Naive thymus-derived CD4-positive, alpha-beta T cell (primary cell): ENCODE data around the gene CCDC159. TPM values are rescaled to one million over a fixed set of nuclear protein-coding genes. Genes with fewer than 3 reads are reported as not detected.

Source experiments
- ATAC-seq: fragments of 150-1000 bp; cut with Tn5 transposase; 2 replicates; pipeline ENCODE4 v1.10.0; 2021; ENCODE audit warnings: mild to moderate bottlenecking, moderate library complexity
- CTCF ChIA-PET: fragments of 350-600 bp; sonication (Branson Sonifier 250); formaldehyde crosslinking; loops from one replicate; lab custom pipeline; 2021; ENCODE audit warnings: antibody characterized with exemption; lab: Charles Lee
- POLR2A ChIA-PET: fragments of 350-600 bp; sonication (Branson Sonifier 250); formaldehyde crosslinking; loops from one replicate; lab custom pipeline; 2021; ENCODE audit warnings: antibody characterized with exemption, inconsistent platforms; lab: Charles Lee
- DNase-seq, 9 donors: peaks; one replicate each; pipeline versions ENCODE4 v3.0.0 to v3.0.0-alpha.2; 2020 to 2022; ENCODE audit warnings: mixed read lengths in 1 of 9
- H3K27ac ChIP-seq: one replicate; pipeline ENCODE4 v1.7.0; 2013; ENCODE audit warnings: mild to moderate bottlenecking, low read depth, low read length, moderate library complexity
- H3K27me3 ChIP-seq, 2 donors: one replicate each; pipeline ENCODE4 v1.7.0; 2013; ENCODE audit warnings: low read length in 2 of 2, mild to moderate bottlenecking in 2 of 2, moderate library complexity in 2 of 2; ENCODE audit not compliant: control insufficient read depth in 2 of 2, insufficient read depth in 2 of 2
- H3K36me3 ChIP-seq, 3 experiments: 1 replicate in 2 of 3; 2 replicates in 1 of 3; pipeline ENCODE4 v1.7.0; 2013; ENCODE audit warnings: low read length in 3 of 3, mild to moderate bottlenecking in 3 of 3, moderate library complexity in 1 of 3; ENCODE audit not compliant: insufficient read depth in 3 of 3, control insufficient read depth in 2 of 3
- H3K4me1 ChIP-seq, 2 donors: one replicate each; pipeline ENCODE4 v1.7.0; 2013; ENCODE audit warnings: low read length in 2 of 2, mild to moderate bottlenecking in 2 of 2, moderate library complexity in 1 of 2; ENCODE audit not compliant: control insufficient read depth in 2 of 2, insufficient read depth in 2 of 2
- H3K4me3 ChIP-seq: 2 replicates; pipeline ENCODE4 v1.7.0; 2013; ENCODE audit warnings: mild to moderate bottlenecking, low read length
- H3K9me3 ChIP-seq, 3 experiments: 1 replicate in 2 of 3; 2 replicates in 1 of 3; pipeline ENCODE4 v1.7.0; 2013; ENCODE audit warnings: low read length in 3 of 3; ENCODE audit not compliant: control insufficient read depth in 2 of 3
- H3K27ac Mint-ChIP-seq, 9 donors: one replicate each; pipeline ENCODE4 v1.8.0; 2020 to 2022; ENCODE audit warnings: mixed read lengths in 9 of 9, mild to moderate bottlenecking in 8 of 9, moderate library complexity in 5 of 9, inconsistent platforms in 2 of 9
- H3K27me3 Mint-ChIP-seq, 5 donors: one replicate each; pipeline ENCODE4 v1.8.0; 2021 to 2022; ENCODE audit warnings: mixed read lengths in 5 of 5, mild to moderate bottlenecking in 1 of 5
- H3K36me3 Mint-ChIP-seq, 5 donors: one replicate each; pipeline ENCODE4 v1.8.0; 2020 to 2022; ENCODE audit warnings: mixed read lengths in 5 of 5, mild to moderate bottlenecking in 3 of 5, inconsistent platforms in 1 of 5
- H3K4me1 Mint-ChIP-seq, 7 donors: one replicate each; pipeline ENCODE4 v1.8.0; 2020 to 2022; ENCODE audit warnings: mixed read lengths in 7 of 7, mild to moderate bottlenecking in 3 of 7, inconsistent platforms in 1 of 7
- H3K4me3 Mint-ChIP-seq, 10 donors: one replicate each; pipeline ENCODE4 v1.8.0; 2020 to 2022; ENCODE audit warnings: mild to moderate bottlenecking in 10 of 10, mixed read lengths in 10 of 10, moderate library complexity in 6 of 10, inconsistent platforms in 2 of 10
- H3K9me3 Mint-ChIP-seq, 11 donors: one replicate each; pipeline ENCODE4 v1.8.0; 2020 to 2022; ENCODE audit warnings: mixed read lengths in 11 of 11, mild to moderate bottlenecking in 4 of 11, inconsistent platforms in 1 of 11, moderate library complexity in 1 of 11
- intact Hi-C, 2 donors: fragments of 100-400 bp; cut with micrococcal nuclease; formaldehyde crosslinking; loops; one replicate each; pipeline ENCODE4 v1.15.1; 2023
- polyA plus RNA-seq, 2 donors: library from polyadenylated mRNA; unstranded; fragments of 300-500 nt; fragmentation: Illumina TruSeq; gene quantifications; one replicate each; pipeline ENCODE4 v1.2.3, GENCODE V29; 2021
- total RNA-seq, 6 experiments: library from RNA in 5 of 6; stranded (reverse) in 5 of 6; gene quantifications; 1 replicate in 5 of 6; 2 replicates in 1 of 6; pipeline ENCODE4 v1.2.3 and lab custom pipeline; 2021 to 2026

The CCDC159 gene
- total and polyA plus RNA-seq, 7 experiments from 2014 or later, result 10.0 to 87.4 (median 57.5) TPM

- Histone ChIP-seq H3K36me3 (no peaks in the 10 kb centered on the region), H3K4me1 (peaks cover 3 to 4% of the 10 kb centered on the region in 2 donors), H3K27ac (peak within 1 kb of the TSS; percentile 23), H3K9me3 (no peaks in the 10 kb centered on the region), H3K27me3 (peaks cover 0 to 6% of the 10 kb centered on the region in 2 donors), H3K4me3 (peak within 1 kb of the TSS; percentile 41)
- peaks cover 0 to 5% (median 0%) of the 10 kb centered on the region in 11 donors for H3K9me3 Mint-ChIP-seq
- H3K4me3 Mint-ChIP-seq, result peak within 1 kb of the TSS; percentile 63 to 90 (median 80)
- H3K27me3 Mint-ChIP-seq, result peaks cover 0 to 17% (median 7%) of the 10 kb centered on the region in 5 donors
- ATAC-seq, result peak; percentile 98
- H3K4me1 Mint-ChIP-seq, result peaks cover 9 to 19% (median 13%) of the 10 kb centered on the region in 7 donors
- ChIA-PET CTCF (no interaction called here), POLR2A (no interaction called here)
- H3K36me3 Mint-ChIP-seq, result no peaks in the 10 kb centered on the region
- DNase-seq, result peak; percentile 73 to 87 (median 80)
- H3K27ac Mint-ChIP-seq, result peak within 1 kb of the TSS in 5 of 9 donors; percentile 38 to 90 (median 77)
- intact Hi-C loops, result loop anchor here (1.0 kb wide), 3 partner anchors 9 to 20 kb away; partner anchors contain the start of genes CCDC159 (in 2 of the 2), TMEM205 (in 2 of the 2) and SWSAP1 (in 1 of the 2)
These were observed 9.1 kb downstream of the CCDC159 start, which contains the start of gene PLPPR2 for GRCh38 chr19:11355160-11356073. Gene PLPPR2 (plus strand): TSS chr19:11355432. CDS start chr19:11357674, 2,242 bp downstream.

GRCh38 chr19:11356074-11356397, 9.7 kb downstream of the CCDC159 start:
- peaks cover 3 to 4% of the 10 kb centered on the region in 2 donors for H3K4me1 ChIP-seq
- no peaks in the 10 kb centered on the region for H3K36me3 Mint-ChIP-seq
- peaks cover 0 to 5% (median 0%) of the 10 kb centered on the region in 11 donors for H3K9me3 Mint-ChIP-seq
- H3K27ac Mint-ChIP-seq, result peak overlapping the region in 4 of 9 donors; percentile 38 to 79 (median 72)
- ChIA-PET POLR2A (no interaction called here), CTCF (no interaction called here)
- H3K4me1 Mint-ChIP-seq, result peaks cover 9 to 19% (median 13%) of the 10 kb centered on the region in 7 donors
- peak overlapping the region; percentile 63 to 90 (median 80) for H3K4me3 Mint-ChIP-seq
- peak overlapping the region; percentile 15 for H3K4me3 ChIP-seq
- H3K9me3 ChIP-seq, result no peaks in the 10 kb centered on the region
- no peaks in the 10 kb centered on the region for H3K36me3 ChIP-seq
- DNase-seq, result no peak
- peaks cover 0 to 17% (median 7%) of the 10 kb centered on the region in 5 donors for H3K27me3 Mint-ChIP-seq
- no peak for ATAC-seq
- intact Hi-C loops, result no loop called here
- H3K27ac ChIP-seq, result no peak overlapping the region
- peaks cover 0 to 6% of the 10 kb centered on the region in 2 donors for H3K27me3 ChIP-seq

GRCh38 chr19:11356676-11357550, 10.6 kb downstream of the CCDC159 start:
- H3K27ac ChIP-seq, result no peak overlapping the region
- intact Hi-C loops, result no loop called here
- POLR2A ChIA-PET, result interaction anchor here (0.7 to 1.3 kb wide), 2 partner anchors 10 to 18 kb away, joined by 3 to 4 read pairs; partner anchors contain the start of genes CCDC159, SWSAP1 and TMEM205
- H3K36me3 ChIP-seq, result no peaks in the 10 kb centered on the region
- Mint-ChIP-seq H3K27me3 (peaks cover 0 to 17% (median 7%) of the 10 kb centered on the region in 5 donors), H3K4me3 (peak overlapping the region in 8 of 10 donors; percentile 72 to 90 (median 82)), H3K4me1 (peaks cover 9 to 19% (median 13%) of the 10 kb centered on the region in 7 donors), H3K36me3 (no peaks in the 10 kb centered on the region), H3K27ac (no peak overlapping the region), H3K9me3 (peaks cover 0 to 5% (median 0%) of the 10 kb centered on the region in 11 donors)
- H3K4me1 ChIP-seq, result peaks cover 3 to 4% of the 10 kb centered on the region in 2 donors
- no peak overlapping the region for H3K4me3 ChIP-seq
- DNase-seq (no peak), ATAC-seq (no peak)
- H3K27me3 ChIP-seq, result peaks cover 0 to 6% of the 10 kb centered on the region in 2 donors
- CTCF ChIA-PET, result no interaction called here
- H3K9me3 ChIP-seq, result no peaks in the 10 kb centered on the region

- Mint-ChIP-seq H3K9me3 (peaks cover 0 to 5% (median 0%) of the 10 kb centered on the region in 11 donors), H3K4me1 (peaks cover 9 to 16% (median 12%) of the 10 kb centered on the region in 7 donors), H3K4me3 (peak overlapping the region in 1 of 10 donors; percentile 14), H3K36me3 (peaks cover 0 to 4% (median 0%) of the 10 kb centered on the region in 5 donors), H3K27ac (no peak overlapping the region), H3K27me3 (peaks cover 0 to 17% (median 7%) of the 10 kb centered on the region in 5 donors)
- ATAC-seq, result no peak
- ChIA-PET CTCF (no interaction called here), POLR2A (interaction anchor here (0.8 kb wide), 1 partner anchor 16 kb away, joined by 3 read pairs; no protein-coding TSS in a partner anchor)
- Histone ChIP-seq H3K9me3 (no peaks in the 10 kb centered on the region), H3K4me3 (no peak overlapping the region), H3K27ac (no peak overlapping the region), H3K36me3 (peaks cover 0 to 11% (median 0%) of the 10 kb centered on the region in 3 experiments), H3K27me3 (peaks cover 0 to 6% of the 10 kb centered on the region in 2 donors), H3K4me1 (peaks cover 3 to 4% of the 10 kb centered on the region in 2 donors)
- intact Hi-C loops, result no loop called here
- no peak for DNase-seq
These were observed 13.1 kb downstream of the CCDC159 start for GRCh38 chr19:11359421-11359820.

GRCh38 chr19:11361037-11361770, 14.9 kb downstream of the CCDC159 start:
- DNase-seq (no peak), ATAC-seq (no peak)
- Mint-ChIP-seq H3K4me3 (no peak overlapping the region), H3K27ac (no peak overlapping the region), H3K9me3 (peaks cover 0 to 5% (median 0%) of the 10 kb centered on the region in 11 donors), H3K4me1 (peaks cover 2 to 9% (median 4%) of the 10 kb centered on the region in 7 donors), H3K27me3 (peaks cover 0 to 10% (median 2%) of the 10 kb centered on the region in 5 donors), H3K36me3 (peaks cover 0 to 9% (median 0%) of the 10 kb centered on the region in 5 donors)
- Histone ChIP-seq H3K4me3 (no peak overlapping the region), H3K9me3 (no peaks in the 10 kb centered on the region), H3K4me1 (no peaks in the 10 kb centered on the region), H3K36me3 (peaks cover 0 to 26% (median 0%) of the 10 kb centered on the region in 3 experiments), H3K27me3 (peaks cover 0 to under 1% of the 10 kb centered on the region in 2 donors), H3K27ac (no peak overlapping the region)
- intact Hi-C loops, result no loop called here
- POLR2A ChIA-PET, result interaction anchor here (1.9 kb wide), 1 partner anchor 13 kb away, joined by 6 read pairs; the partner anchor contains the start of gene SWSAP1
- CTCF ChIA-PET, result interaction anchor here (0.6 kb wide), 1 partner anchor 43 kb away, joined by 3 read pairs; no protein-coding TSS in a partner anchor
